IgD-negative memory B cell (primary cell): Measurements from ENCODE around the gene KCNH2. TPM values are rescaled to one million over a fixed set of nuclear protein-coding genes. Genes with fewer than 3 reads are reported as not detected.

ENCODE experiments used
- polyA plus RNA-seq: library from polyadenylated mRNA; unstranded; fragments of 300-500 nt; fragmentation: Illumina TruSeq; gene quantifications from one replicate; pipeline ENCODE4 v1.2.3, GENCODE V29; 2021

The KCNH2 gene
- polyA plus RNA-seq, 1 donor from 2014 or later = 2.5 TPM

Other genes with a start within 250 kb of the KCNH2 start
- gene GIMAP5, start 240.9 kb downstream of the KCNH2 start, polyA plus RNA-seq = 16.3 TPM
- 2.4 TPM for gene TMEM176B, start 178.0 kb downstream of the KCNH2 start, polyA plus RNA-seq
- not detected for gene TMEM176A, start 177.6 kb downstream of the KCNH2 start, polyA plus RNA-seq
- gene AOC1, start 125.8 kb downstream of the KCNH2 start, polyA plus RNA-seq = 0.11 TPM
- gene NOS3, start 12.7 kb upstream of the KCNH2 start, polyA plus RNA-seq = 2.0 TPM
- gene ATG9B, start 46.2 kb upstream of the KCNH2 start, polyA plus RNA-seq = 11.2 TPM
- gene ABCB8, start 50.1 kb upstream of the KCNH2 start, polyA plus RNA-seq = 21.6 TPM
- gene ASIC3, start 70.2 kb upstream of the KCNH2 start, polyA plus RNA-seq = not detected
- 11.4 TPM for gene CDK5, start 79.6 kb upstream of the KCNH2 start, polyA plus RNA-seq
- 17.8 TPM for gene SLC4A2, start 81.3 kb upstream of the KCNH2 start, polyA plus RNA-seq
- gene FASTK, start 102.5 kb upstream of the KCNH2 start, polyA plus RNA-seq = 55.4 TPM
- 72.6 TPM for gene TMUB1, start 105.2 kb upstream of the KCNH2 start, polyA plus RNA-seq
- gene AGAP3, start 108.2 kb upstream of the KCNH2 start, polyA plus RNA-seq = 3.5 TPM
- not detected for gene GBX1, start 189.4 kb upstream of the KCNH2 start, polyA plus RNA-seq
- gene ASB10, start 208.9 kb upstream of the KCNH2 start, polyA plus RNA-seq = not detected
- not detected for gene H2BK1, start 232.2 kb upstream of the KCNH2 start, polyA plus RNA-seq
- 34.2 TPM for gene ABCF2, start 248.9 kb upstream of the KCNH2 start, polyA plus RNA-seq